ENCODE data around the gene PRIM2. TPM values are rescaled to one million over a fixed set of nuclear protein-coding genes. Genes with fewer than 3 reads are reported as not detected.
A peak's percentile ranks its signal among the peaks of the same experiment; 100 is the strongest.

The PRIM2 gene
- total and polyA plus RNA-seq, 2 experiments from 2014 or later: 45.5 to 75.2 TPM

GRCh38 chr6:57303931-57304681 lies 13.3 kb upstream of the PRIM2 start:
- no peak for ATAC-seq
- Mint-ChIP-seq H3K27me3 (ENCODE audit: insufficient read depth, low read depth, poor library complexity) (no peaks in the 10 kb centered on the region), H3K4me1 (no peaks in the 10 kb centered on the region), H3K9me3 (no peaks in the 10 kb centered on the region), H3K36me3 (ENCODE audit: low read depth) (no peaks in the 10 kb centered on the region), H3K4me3 (no peak overlapping the region), H3K27ac (no peak overlapping the region)
- no peaks in the 10 kb centered on the region for H3K27me3 ChIP-seq (ENCODE audit: insufficient read depth)
- no peaks in the 10 kb centered on the region for H3K9me2 ChIP-seq (ENCODE audit: insufficient read depth)
- H3K4me1 ChIP-seq (ENCODE audit: insufficient read depth): no peaks in the 10 kb centered on the region
- DNase-seq (ENCODE audit: low spot score): no peak
- TF ChIP-seq ETS1 (IDR thresholded peaks at IDR 0.05) (no peak), STAT1 (IDR thresholded peaks at IDR 0.05; ENCODE audit: unreplicated experiment) (no peak), REST (IDR thresholded peaks at IDR 0.05; ENCODE audit: unreplicated experiment) (no peak), EZH2phosphoT487 (IDR thresholded peaks at IDR 0.05; ENCODE audit: unreplicated experiment) (no peak), NANOG (IDR thresholded peaks at IDR 0.05; ENCODE audit: borderline replicate concordance) (no peak), JUNB (IDR thresholded peaks at IDR 0.05; ENCODE audit: unreplicated experiment) (no peak), ZNF331 (CRISPR knock-in tag; IDR thresholded peaks at IDR 0.05; ENCODE audit: low read depth) (no peak), CTCF (conservative IDR thresholded peaks at IDR 0.05; ENCODE audit: low read depth in 2 of 2) (no peak)
- no peak overlapping the region for H3K27ac ChIP-seq (ENCODE audit: low read depth)
- no peaks in the 10 kb centered on the region for H3K36me3 ChIP-seq (ENCODE audit: insufficient read depth)
- no peak overlapping the region for H3K4me3 ChIP-seq
- H3K79me2 ChIP-seq (replicated peaks; ENCODE audit: insufficient read depth): no peaks in the 10 kb centered on the region
- no peak overlapping the region for H2AFZ ChIP-seq
- no peak overlapping the region for H3K4me2 ChIP-seq
- H4K20me1 ChIP-seq (replicated peaks; ENCODE audit: insufficient read depth): no peaks in the 10 kb centered on the region
- H3F3A ChIP-seq (replicated peaks; ENCODE audit: low read depth): no peaks in the 10 kb centered on the region

- Histone ChIP-seq H3K79me2 (replicated peaks; ENCODE audit: insufficient read depth) (no peaks in the 10 kb centered on the region), H3K4me3 (no peak overlapping the region), H3K27me3 (ENCODE audit: insufficient read depth) (no peaks in the 10 kb centered on the region), H2AFZ (peak overlapping the region; percentile 1; the same call in 1 of the 2 replicates), H3K4me2 (no peak overlapping the region), H3K36me3 (ENCODE audit: insufficient read depth) (no peaks in the 10 kb centered on the region), H3K9me2 (ENCODE audit: insufficient read depth) (no peaks in the 10 kb centered on the region), H3F3A (replicated peaks; ENCODE audit: low read depth) (no peaks in the 10 kb centered on the region), H4K20me1 (replicated peaks; ENCODE audit: insufficient read depth) (no peaks in the 10 kb centered on the region), H3K27ac (ENCODE audit: low read depth) (no peak overlapping the region), H3K4me1 (ENCODE audit: insufficient read depth) (no peaks in the 10 kb centered on the region)
- Mint-ChIP-seq H3K36me3 (ENCODE audit: low read depth) (peaks cover 1% of the 10 kb centered on the region; the same call in 2 of the 3 replicates), H3K27me3 (ENCODE audit: insufficient read depth, low read depth, poor library complexity) (no peaks in the 10 kb centered on the region), H3K27ac (no peak overlapping the region), H3K4me3 (no peak overlapping the region), H3K9me3 (peaks cover 2% of the 10 kb centered on the region), H3K4me1 (no peaks in the 10 kb centered on the region)
- DNase-seq (ENCODE audit: low spot score) (no peak), ATAC-seq (no peak)
- TF ChIP-seq ZNF331 (CRISPR knock-in tag; IDR thresholded peaks at IDR 0.05; ENCODE audit: low read depth): no peak
- no peak for TF ChIP-seq STAT1 (IDR thresholded peaks at IDR 0.05; ENCODE audit: unreplicated experiment)
- no peak for TF ChIP-seq POLR2AphosphoS5 (IDR thresholded peaks at IDR 0.05; ENCODE audit: low read depth)
- no peak for TF ChIP-seq CTCF (conservative IDR thresholded peaks at IDR 0.05; ENCODE audit: low read depth in 2 of 2)
- no peak for TF ChIP-seq NANOG (IDR thresholded peaks at IDR 0.05; ENCODE audit: borderline replicate concordance)
- TF ChIP-seq CREB1 (CRISPR knock-in tag; IDR thresholded peaks at IDR 0.05; ENCODE audit: low read depth): no peak
- TF ChIP-seq JUNB (IDR thresholded peaks at IDR 0.05; ENCODE audit: unreplicated experiment): no peak
- no peak for TF ChIP-seq EZH2 (IDR thresholded peaks at IDR 0.05; ENCODE audit: low read depth, unreplicated experiment)
Measured at GRCh38 chr6:57305107-57305506, 12.3 kb upstream of the PRIM2 start.

All from GM23338 (cell line).